Sciatic nerve (tissue), 2 donors: ENCODE results near the gene NDUFB1. TPM values are rescaled to one million over a fixed set of nuclear protein-coding genes. Genes with fewer than 3 reads are reported as not detected.
A peak's percentile ranks its signal among the peaks of the same experiment; 100 is the strongest.

Source experiments
- ATAC-seq: fragments of 200-7000 bp; cut with Tn5 transposase; one replicate; pipeline ENCODE4 v1.9.1; 2020; ENCODE audit warnings: mild to moderate bottlenecking, moderate library complexity
- DNase-seq: peaks from one replicate; pipeline ENCODE4 v3.0.0-alpha.2; 2020; ENCODE audit warnings: low spot score
- intact Hi-C: fragments of 100-400 bp; cut with DNase I; formaldehyde crosslinking; loops from one replicate; pipeline ENCODE4 v1.14.2; 2022
- total RNA-seq: library from RNA; stranded (reverse); fragmentation: NEBNext Ultra II Directional; extraction: Animal tissue kit (Norgen Biotek cat#: 25700); gene quantifications from one replicate; pipeline ENCODE4 v1.2.1, GENCODE V29; 2021
- donor health status: DM: no; HTN: no; CAD: no.
- donor health status: DM: no; HTN: no; CAD: no.

Gene NDUFB1
- total RNA-seq: 84.9 TPM

GRCh38 chr14:92121670-92122350, at the start of gene NDUFB1, which contains the start of gene CPSF2:
Gene NDUFB1 (minus strand): TSS chr14:92121706. CDS start chr14:92117637, 4,069 bp downstream.
Gene CPSF2 (plus strand): TSS chr14:92121969. CDS start chr14:92130985, 9,016 bp downstream.
- peak; percentile 88 for DNase-seq
- intact Hi-C loops: no loop called here
- ATAC-seq: peak; percentile 96

DNA sequence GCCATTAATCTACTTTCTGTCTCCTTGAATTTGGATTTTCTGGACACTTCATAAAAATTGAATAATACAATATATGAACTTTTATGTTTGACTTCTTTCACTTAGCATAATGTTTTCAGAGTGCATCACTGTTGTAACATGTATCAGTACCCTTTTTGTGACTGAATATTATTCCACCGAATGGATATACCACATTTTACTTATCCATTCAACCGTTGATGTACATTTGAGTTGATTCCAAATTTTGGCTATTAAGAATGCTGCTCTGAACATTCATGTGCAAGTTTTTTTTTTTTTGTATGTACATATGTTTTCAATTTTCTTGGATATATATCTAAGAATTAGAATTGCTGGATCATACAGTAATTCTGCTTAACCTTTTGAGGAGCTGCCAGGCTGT, 43.5 kb upstream of the NDUFB1 start:
- intact Hi-C loops: no loop called here
- DNase-seq (no peak), ATAC-seq (no peak)

DNA sequence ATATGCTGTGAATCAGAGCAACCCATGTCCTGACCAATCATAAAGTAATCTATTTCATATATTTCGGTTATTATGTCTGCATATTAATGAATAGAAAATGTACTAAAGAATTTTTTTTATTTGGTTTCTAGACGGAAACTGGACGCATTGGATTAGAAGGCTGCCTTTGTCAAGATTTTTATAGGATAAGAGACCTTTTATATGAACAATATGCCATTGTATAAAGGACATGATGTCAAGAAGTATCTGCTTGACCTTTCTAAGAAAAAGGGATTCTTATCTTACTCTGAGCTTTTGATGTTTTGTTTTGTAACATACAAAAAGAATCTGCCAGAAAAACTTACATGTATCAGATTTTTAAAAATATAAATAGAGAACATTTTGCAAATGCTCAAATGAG, 40.0 kb upstream of the NDUFB1 start:
- ATAC-seq: no peak
- DNase-seq: no peak
- intact Hi-C loops: no loop called here

- no peak for DNase-seq
- intact Hi-C loops: no loop called here
- peak; percentile 96 for ATAC-seq
Measured at GRCh38 chr14:92160619-92161018, 39.1 kb upstream of the NDUFB1 start.

GRCh38 chr14:92154283-92154942, 32.9 kb upstream of the NDUFB1 start:
- no peak for ATAC-seq
- intact Hi-C loops: no loop called here

DNA sequence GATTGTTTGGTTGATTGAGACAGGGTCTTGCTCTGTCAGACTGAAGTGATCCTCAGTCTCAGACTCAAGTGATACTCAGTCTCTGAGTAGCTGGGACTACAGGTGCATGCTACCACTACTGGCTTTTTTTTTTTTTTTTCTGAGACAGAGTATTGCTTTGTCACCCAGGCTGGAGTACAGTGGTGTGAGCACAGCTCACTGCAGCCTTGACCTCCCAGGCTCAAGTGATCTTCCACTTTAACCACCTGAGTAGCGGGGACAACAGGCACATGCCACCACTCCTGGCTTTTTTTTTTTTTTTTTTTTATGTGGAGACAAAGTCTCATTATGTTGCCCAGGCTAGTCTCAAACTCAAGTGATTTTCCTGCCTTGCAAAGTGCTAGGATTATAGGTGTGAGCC, 32.1 kb upstream of the NDUFB1 start:
- intact Hi-C loops: no loop called here
- DNase-seq (no peak), ATAC-seq (no peak)

More at GRCh38 chr14:92154283-92154942, 32.9 kb upstream of the NDUFB1 start:
- DNase-seq: no peak

GRCh38 chr14:92144708-92145107, 23.2 kb upstream of the NDUFB1 start:
- intact Hi-C loops: no loop called here
- ATAC-seq (no peak), DNase-seq (no peak)

DNA sequence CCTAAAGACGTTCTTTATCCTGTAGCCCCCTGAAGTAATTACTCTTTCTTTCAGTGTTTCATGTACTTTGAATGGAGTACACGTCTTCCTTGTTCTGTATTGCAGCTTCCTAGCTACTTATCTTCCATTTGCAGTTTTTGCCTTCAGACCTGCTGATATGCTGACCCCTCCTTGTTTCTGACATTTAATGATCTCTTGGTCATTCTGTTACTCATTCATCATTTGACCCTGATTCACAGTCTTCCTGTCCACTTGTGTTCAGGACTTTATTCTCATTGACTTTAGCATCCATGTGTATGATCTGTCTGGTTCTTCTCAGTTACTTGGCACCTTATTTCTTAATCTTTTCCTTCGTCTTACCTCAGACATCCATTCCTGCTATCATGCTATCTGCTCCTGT, 22.5 kb upstream of the NDUFB1 start:
- DNase-seq: no peak
- ATAC-seq: no peak
- intact Hi-C loops: no loop called here

- intact Hi-C loops: no loop called here
- ATAC-seq (no peak), DNase-seq (no peak)
Measured at GRCh38 chr14:92143309-92143708, 21.8 kb upstream of the NDUFB1 start.

DNA sequence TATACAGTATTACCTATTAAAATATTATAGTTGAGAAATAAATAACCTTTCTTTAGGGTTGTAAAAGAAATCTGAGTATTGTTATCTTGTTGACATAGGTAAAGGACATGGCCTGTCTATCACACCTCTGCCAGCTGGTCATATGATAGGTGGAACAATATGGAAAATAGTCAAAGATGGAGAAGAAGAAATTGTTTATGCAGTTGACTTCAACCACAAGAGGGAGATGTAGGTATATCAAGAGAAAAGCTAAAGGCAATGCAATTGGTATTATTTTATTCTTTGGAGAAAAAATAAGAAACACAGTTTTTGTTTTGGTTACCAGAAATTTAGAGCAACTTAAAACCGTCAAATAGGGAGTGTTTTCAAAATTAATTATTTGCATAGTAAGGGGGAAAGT, 13.8 kb upstream of the NDUFB1 start:
- no peak for DNase-seq
- no peak for ATAC-seq
- intact Hi-C loops: no loop called here

DNA sequence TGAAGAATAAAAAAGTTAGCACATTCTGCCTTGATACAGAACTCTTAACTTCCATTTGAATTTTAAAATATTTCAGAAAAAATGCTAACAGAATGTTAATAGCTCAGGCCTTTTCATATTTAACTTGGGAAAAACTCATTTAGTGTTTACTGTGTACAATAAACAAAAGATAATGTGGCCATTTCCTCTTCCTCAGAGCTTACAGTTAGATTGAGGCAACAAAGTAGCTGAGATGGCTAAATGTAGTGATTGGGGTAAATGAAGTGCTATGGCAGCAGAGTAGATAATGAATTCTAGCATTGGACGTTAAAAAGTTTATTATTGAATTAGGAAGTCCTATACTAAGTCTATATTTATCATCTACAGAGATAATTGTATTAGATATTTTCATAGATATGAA, 12.9 kb upstream of the NDUFB1 start:
- intact Hi-C loops: no loop called here
- no peak for DNase-seq
- no peak for ATAC-seq

DNA sequence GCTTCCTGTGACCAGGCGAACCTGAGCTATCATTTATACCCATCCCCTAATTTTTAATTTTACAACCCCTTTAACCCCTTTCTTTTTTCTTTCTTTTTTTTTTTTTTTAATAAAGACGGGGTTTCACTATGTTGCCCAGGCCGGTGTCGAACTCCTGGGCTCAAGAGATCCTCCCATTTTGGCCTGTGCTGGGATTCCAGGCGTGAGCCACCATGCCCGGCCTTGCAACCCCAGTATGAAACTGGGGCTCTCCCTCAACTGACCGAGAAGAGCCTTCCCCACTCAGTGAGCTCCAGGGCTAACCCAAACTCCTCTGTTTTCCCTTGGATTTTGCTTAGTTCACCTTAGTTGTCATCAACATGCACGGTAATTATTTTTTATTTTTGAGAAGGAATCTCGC, 1.3 kb upstream of the NDUFB1 start:
- DNase-seq: no peak
- no peak for ATAC-seq
- intact Hi-C loops: no loop called here

DNA sequence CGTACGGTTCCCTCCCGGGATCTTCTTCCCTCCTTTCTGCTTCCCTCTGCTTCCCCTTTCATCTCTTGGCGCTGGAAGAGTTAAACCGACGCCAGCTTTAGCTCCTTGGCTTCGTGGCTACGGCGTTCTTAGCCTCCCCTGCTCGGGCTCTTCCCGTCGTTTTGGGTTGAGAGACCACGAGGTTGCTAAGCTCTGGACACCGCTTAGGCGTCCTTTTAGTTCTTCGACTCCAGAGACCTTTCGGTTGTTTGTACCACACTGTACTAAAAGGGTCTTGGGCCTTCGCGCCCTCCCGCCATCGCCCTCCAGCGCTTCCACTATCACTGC, 808 bp upstream of the NDUFB1 start:
- intact Hi-C loops: no loop called here
- peak; percentile 53 for ATAC-seq
- DNase-seq: no peak

DNA sequence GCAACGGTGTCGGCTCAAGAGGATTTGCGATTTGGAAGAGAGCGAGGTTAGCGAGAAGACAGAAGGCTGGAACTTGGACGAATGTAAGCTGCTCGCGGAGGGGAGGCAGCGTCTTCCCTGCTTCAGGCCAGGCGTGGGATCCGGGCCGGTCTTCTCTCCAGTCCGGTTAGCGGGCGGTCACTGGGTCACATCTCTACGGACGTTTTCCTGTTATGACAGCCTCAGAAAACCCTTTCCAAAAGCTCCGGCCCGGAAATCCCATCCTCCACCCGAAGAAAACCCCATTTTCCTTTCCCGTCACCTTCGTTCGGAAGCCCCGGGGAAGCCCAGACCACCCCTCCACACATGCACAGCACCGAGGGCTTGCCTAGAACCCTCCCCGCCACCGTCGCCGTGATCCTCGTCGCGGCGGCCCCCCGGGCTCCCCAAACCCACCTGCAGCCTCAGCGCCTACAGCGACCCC, 268 bp downstream of the NDUFB1 start:
- DNase-seq (peak; percentile 69), ATAC-seq (peak; percentile 66)
- intact Hi-C loops: no loop called here

DNA sequence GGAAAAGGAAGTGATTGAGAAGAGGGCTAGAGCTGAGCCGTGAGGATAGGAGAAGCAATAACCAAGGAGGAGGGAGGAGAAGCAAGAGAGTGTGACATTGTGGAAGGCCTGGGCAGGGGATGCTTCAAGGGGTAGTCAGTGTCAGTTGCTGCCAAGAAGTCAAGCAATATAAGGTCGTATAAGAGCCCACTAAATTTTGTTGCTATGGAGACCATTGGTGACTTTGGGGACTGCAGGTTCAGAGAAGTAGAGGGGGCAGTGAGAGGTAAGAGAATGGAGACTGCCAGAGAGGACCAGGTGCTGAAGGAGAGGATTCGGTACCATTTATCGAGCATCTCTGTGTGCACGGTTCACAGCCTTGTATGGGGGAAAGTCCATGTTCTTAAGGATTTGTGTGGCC, 12.0 kb downstream of the NDUFB1 start:
- intact Hi-C loops: no loop called here
- ATAC-seq: no peak
- DNase-seq: no peak

DNA sequence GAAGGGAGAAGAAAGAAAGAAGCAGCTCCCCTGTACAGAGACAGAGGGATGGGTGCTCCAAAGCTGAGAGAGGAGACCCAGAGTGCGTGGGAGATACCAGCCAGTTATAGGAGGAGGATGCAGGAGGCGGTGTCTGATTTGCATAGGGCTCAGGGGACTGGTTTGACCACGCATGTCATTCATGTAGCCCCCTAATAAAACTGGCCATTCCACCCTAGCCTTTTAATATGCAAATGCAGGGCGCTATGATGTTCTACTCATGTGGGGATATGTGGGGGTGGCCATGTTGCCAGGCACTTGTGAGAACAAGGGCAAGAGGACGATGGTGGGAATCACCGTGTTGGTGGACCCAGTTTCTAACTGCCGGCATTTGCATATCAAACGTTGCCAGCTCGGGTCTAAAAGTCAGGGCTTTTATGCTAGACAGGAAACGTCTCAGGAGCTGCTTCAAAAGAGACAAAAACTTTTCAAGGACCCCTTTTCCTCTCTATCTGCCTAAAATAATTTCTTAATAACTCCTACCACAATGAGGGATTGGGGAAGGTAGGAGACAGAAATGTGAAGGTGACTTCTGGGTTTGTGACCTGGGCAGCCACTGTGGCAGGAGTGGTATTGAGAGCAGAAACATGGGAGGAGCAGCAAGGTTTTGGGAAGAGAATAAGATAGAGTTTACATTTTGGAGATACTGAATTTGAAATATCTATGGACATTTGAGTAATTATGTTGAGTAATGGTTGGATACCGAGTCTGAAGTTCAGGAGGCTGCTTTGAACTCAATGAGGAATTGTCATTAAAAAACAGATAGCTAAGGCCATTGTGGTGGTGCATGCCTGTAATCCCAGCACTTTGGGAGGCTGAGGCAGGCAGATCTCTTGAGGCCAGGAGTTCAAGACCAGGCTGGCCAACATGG, 12.9 kb downstream of the NDUFB1 start:
- no peak for ATAC-seq
- DNase-seq: no peak
- intact Hi-C loops: no loop called here

- peak; percentile 97 for ATAC-seq
- peak; percentile 98 for DNase-seq
- intact Hi-C loops: no loop called here
Measured at GRCh38 chr14:92106143-92106926, 15.2 kb downstream of the NDUFB1 start, which contains the start of gene ATXN3. Gene ATXN3 (minus strand): TSS chr14:92106582. CDS start chr14:92106552, 30 bp downstream.

DNA sequence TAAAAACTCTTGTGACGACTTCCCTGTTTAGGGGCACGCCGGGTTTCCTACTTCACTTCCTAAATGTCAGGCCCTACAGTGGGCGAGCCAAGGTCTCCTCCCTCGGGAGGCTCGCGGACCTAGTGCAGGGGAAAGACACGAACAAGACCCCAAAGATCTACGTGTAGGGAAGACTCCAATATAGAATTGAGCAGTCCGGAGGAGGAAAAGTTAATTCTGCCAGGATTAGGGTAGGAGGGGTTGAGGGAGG, 15.7 kb downstream of the NDUFB1 start:
- ATAC-seq: peak; percentile 60
- intact Hi-C loops: no loop called here

More for the DNA sequence above, 15.7 kb downstream of the NDUFB1 start:
- peak; percentile 77 for DNase-seq
